Activated CD4-positive, alpha-beta T cell treated with anti-CD3 and anti-CD28 coated beads for 36 hours (primary cell): Measurements from ENCODE around the gene KRT17. TPM values are rescaled to one million over a fixed set of nuclear protein-coding genes. Genes with fewer than 3 reads are reported as not detected.
A peak's percentile ranks its signal among the peaks of the same experiment; 100 is the strongest.

Experiments
- ATAC-seq: fragments of 200-7000 bp; cut with Tn5 transposase; one replicate; pipeline ENCODE4 v1.10.0; 2021; ENCODE audit warnings: mild to moderate bottlenecking, moderate library complexity
- CTCF ChIA-PET: fragments of 350-600 bp; sonication (Branson Sonifier 250); formaldehyde crosslinking; loops from one replicate; lab custom pipeline; 2021; ENCODE audit warnings: antibody characterized with exemption; lab: Charles Lee
- POLR2A ChIA-PET: fragments of 350-600 bp; sonication (Branson Sonifier 250); formaldehyde crosslinking; loops from one replicate; lab custom pipeline; 2021; ENCODE audit warnings: antibody characterized with exemption, inconsistent platforms; lab: Charles Lee
- DNase-seq: peaks from one replicate; pipeline ENCODE4 v3.0.0-alpha.2; 2020
- H3K27ac Mint-ChIP-seq: one replicate; pipeline ENCODE4 v1.8.0; 2021; ENCODE audit warnings: mixed read lengths
- H3K27me3 Mint-ChIP-seq: one replicate; pipeline ENCODE4 v1.8.0; 2021; ENCODE audit warnings: mixed read lengths
- H3K36me3 Mint-ChIP-seq: one replicate; pipeline ENCODE4 v1.8.0; 2021; ENCODE audit warnings: low read depth, mixed read lengths
- H3K4me1 Mint-ChIP-seq: one replicate; pipeline ENCODE4 v1.8.0; 2021; ENCODE audit warnings: mixed read lengths
- H3K4me3 Mint-ChIP-seq: one replicate; pipeline ENCODE4 v1.8.0; 2021; ENCODE audit warnings: mild to moderate bottlenecking, moderate library complexity, mixed read lengths
- H3K9me3 Mint-ChIP-seq: one replicate; pipeline ENCODE4 v1.8.0; 2021; ENCODE audit warnings: low read depth, mixed read lengths
- intact Hi-C, 2 experiments: fragments of 100-400 bp; cut with DNase I in 1 of 2; cut with micrococcal nuclease in 1 of 2; formaldehyde crosslinking; loops; one replicate each; pipeline versions ENCODE4 v1.14.2 to v1.15.1; 2022 to 2024; cut with DNase I, micrococcal nuclease
- total RNA-seq, 2 experiments: library from RNA; stranded (reverse); gene quantifications; one replicate each; pipeline ENCODE4 v1.2.3, GENCODE V29; 2021

Gene KRT17
- not detected for total RNA-seq

DNA sequence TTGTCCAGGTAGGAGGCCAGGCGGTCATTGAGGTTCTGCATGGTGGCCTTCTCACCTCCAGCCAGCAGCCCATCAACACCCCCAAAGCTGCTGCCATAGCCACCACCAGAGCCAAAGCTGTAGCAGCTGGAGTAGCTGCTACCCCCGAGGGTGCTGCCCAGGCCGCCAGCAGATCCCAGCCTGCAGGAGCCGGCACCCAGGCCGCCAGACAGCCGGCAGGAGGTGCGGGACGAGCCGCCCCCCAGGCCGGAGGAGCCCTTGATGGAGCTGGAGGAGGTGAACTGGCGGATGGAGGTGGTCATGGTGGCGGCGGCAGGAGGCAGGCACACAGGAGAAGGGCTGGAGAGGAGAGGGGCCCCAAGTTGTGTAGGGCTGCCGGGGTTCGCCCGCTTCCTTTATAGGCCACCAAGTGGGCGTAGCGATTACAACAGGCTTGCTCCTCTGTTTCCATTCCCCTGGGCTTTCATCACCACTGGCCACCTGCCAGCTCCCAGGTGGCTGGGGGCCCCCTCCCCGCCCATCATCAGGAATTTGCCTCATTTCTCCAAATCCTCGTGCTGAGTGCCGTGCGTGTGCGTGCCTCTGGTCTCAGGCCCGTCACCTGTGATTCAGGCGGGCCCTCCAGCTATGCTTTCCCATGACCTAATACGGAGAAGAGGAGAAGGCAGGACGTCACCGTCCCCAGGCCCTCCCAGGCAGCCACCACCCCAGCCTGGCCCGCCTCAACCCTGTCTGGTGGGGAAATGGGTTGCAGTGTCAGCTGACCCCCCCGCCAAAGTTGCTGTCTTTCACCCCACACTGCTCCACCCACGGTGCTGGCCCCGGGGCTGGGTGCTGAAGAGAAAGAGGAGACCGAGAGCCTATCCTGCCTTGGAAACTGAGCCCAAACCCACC lies at the start of gene KRT17:
Gene KRT17 (minus strand): TSS at position 368 of the 894 bp plus-strand sequence. CDS start 66 bp downstream, at position 302.
- intact Hi-C loops = no loop called here
- ATAC-seq = no peak
- DNase-seq = no peak
- Mint-ChIP-seq H3K27ac (no peak within 1 kb of the TSS), H3K9me3 (no peaks in the 10 kb centered on the region), H3K4me1 (no peaks in the 10 kb centered on the region), H3K36me3 (no peaks in the 10 kb centered on the region), H3K4me3 (no peak within 1 kb of the TSS), H3K27me3 (no peaks in the 10 kb centered on the region)
- POLR2A ChIA-PET = no interaction called here
- CTCF ChIA-PET = interaction anchor here (0.6 to 1.0 kb wide), 4 partner anchors 24 to 220 kb away, joined by 3 to 5 read pairs (median 3); no protein-coding TSS in a partner anchor

DNA sequence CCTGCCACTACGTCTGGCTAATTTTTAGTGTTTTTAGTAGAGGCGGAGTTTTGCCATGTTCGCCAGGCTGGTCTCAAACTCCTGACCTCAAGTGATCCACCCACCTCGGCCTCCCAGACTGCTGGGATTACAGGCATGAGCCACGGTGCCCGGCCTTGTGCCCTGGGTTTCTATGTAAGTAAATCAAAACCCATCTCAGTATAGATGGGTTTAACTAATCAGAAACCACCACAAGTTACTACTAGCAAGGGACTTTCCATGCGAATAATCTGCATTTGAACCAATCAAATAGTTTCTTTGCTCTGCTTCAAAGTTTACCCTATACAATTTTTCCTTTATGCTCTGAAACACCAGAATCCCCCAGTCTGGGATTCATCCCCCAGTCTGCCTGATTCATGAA lies 47.8 kb upstream of the KRT17 start:
- DNase-seq = peak; percentile 46
- intact Hi-C loops = no loop called here
- H3K36me3 Mint-ChIP-seq = no peaks in the 10 kb centered on the region
- H3K27me3 Mint-ChIP-seq = peaks cover 2% of the 10 kb centered on the region
- peak; percentile 67 for ATAC-seq
- peak overlapping the region; percentile 63 for H3K27ac Mint-ChIP-seq
- POLR2A ChIA-PET = interaction anchor here (0.7 to 2.3 kb wide), 2 partner anchors 17 to 32 kb away, joined by 9 to 12 read pairs; partner anchors contain the start of gene EIF1
- no peaks in the 10 kb centered on the region for H3K9me3 Mint-ChIP-seq
- H3K4me3 Mint-ChIP-seq = no peak overlapping the region
- CTCF ChIA-PET = interaction anchor here (0.7 kb wide), 1 partner anchor 116 kb away, joined by 3 read pairs; no protein-coding TSS in a partner anchor
- peaks cover 52% of the 10 kb centered on the region for H3K4me1 Mint-ChIP-seq

DNA sequence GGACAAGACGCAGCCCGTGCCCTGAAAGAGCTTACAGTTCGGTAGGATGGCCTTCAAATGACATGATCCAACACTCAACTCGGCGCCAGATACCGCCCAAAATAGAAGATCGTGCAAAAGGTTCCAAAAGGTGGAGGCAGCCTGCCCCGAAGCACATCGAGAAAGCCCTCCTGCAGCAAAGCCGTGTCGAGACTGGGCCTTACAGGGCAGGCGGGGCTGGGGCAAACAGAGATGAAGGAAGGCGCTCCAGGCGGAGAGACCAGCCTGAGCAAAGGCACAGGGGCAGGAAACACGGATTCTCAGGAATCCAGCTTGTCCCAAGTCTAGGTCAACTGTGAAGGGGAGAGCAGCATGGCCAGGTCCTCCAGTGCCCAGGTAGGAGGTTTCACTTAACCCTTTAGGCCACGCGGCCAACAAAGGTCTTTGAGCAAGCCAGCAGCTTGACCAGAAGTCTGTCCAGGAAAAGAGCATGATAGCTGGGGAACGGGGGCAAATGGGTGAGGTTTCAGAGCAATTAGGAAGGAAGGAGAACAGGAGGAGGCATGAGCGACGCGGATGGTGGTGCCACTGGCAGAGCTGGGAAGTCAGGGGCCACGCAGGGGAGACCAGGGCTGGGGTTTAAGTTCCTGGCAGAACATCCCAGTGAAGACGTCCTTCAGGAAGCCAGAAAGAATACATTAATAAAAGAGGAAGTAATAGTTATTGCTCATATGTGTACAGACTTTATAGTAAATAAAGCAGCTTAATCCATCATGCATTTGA lies 43.1 kb upstream of the KRT17 start:
- no peak for DNase-seq
- H3K4me1 Mint-ChIP-seq = peaks cover 53% of the 10 kb centered on the region
- H3K4me3 Mint-ChIP-seq = peak overlapping the region; percentile 78
- H3K9me3 Mint-ChIP-seq = no peaks in the 10 kb centered on the region
- H3K27ac Mint-ChIP-seq = peak overlapping the region; percentile 86
- ATAC-seq = no peak
- intact Hi-C loops = loop anchor here (1.0 to 10.0 kb wide), 8 partner anchors 12 to 1449 kb away; partner anchors contain the start of gene WIPF2 (in 1 of the 2)
- H3K36me3 Mint-ChIP-seq = no peaks in the 10 kb centered on the region
- POLR2A ChIA-PET = interaction anchor here (0.6 to 0.9 kb wide), 2 partner anchors 12 to 1250 kb away, joined by 3 to 4 read pairs; no protein-coding TSS in a partner anchor
- H3K27me3 Mint-ChIP-seq = peaks cover 3% of the 10 kb centered on the region
- CTCF ChIA-PET = interaction anchor here (0.6 to 9.2 kb wide), 9 partner anchors 12 to 849 kb away, joined by 3 to 252 read pairs (median 7); partner anchors contain the start of genes EIF1 and KRT17

DNA sequence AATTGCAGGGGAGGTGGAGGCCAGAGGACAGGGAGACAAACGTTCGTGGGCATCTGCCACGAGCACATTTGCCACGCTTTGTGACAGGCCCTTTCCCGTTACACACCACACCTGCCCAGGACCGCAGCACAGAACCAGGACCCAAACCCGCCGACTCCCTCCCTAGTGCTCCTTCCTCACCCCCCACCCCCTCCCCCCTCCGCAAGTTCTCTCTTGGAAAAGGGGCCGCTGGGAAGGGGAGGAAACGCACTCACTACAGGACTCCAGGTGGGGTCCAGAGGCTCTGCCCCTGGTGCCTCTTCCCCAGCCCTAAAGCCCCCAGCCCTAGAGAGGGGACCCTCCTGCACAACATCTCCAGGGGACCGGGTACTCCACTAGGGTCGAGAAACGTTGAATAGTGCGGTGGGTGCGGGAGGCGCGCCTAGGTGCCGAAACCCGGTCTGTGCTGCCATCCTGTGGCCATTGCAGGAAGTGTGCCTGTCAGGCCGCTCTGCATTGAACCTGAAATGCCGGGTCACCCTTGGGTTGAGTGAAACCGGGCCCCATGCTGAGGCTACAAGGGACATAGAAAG lies 42.4 kb upstream of the KRT17 start:
- no peaks in the 10 kb centered on the region for H3K36me3 Mint-ChIP-seq
- ATAC-seq (peak; percentile 66), DNase-seq (peak; percentile 95)
- POLR2A ChIA-PET = interaction anchor here (0.6 to 1.9 kb wide), 8 partner anchors 12 to 1250 kb away, joined by 3 to 12 read pairs (median 4); partner anchors contain the start of gene CNP
- peaks cover 3% of the 10 kb centered on the region for H3K27me3 Mint-ChIP-seq
- H3K27ac Mint-ChIP-seq = peak overlapping the region; percentile 95
- no peaks in the 10 kb centered on the region for H3K9me3 Mint-ChIP-seq
- peaks cover 48% of the 10 kb centered on the region for H3K4me1 Mint-ChIP-seq
- intact Hi-C loops = loop anchor here (1.0 to 10.0 kb wide), 11 partner anchors 13 to 1448 kb away; partner anchors contain the start of genes EIF1 (in 2 of the 2) and WIPF2 (in 1 of the 2)
- H3K4me3 Mint-ChIP-seq = peak overlapping the region; percentile 78
- CTCF ChIA-PET = interaction anchor here (0.6 to 9.2 kb wide), 16 partner anchors 9 to 1137 kb away, joined by 3 to 252 read pairs (median 5); partner anchors contain the start of gene EIF1

- no peaks in the 10 kb centered on the region for H3K9me3 Mint-ChIP-seq
- peak overlapping the region; percentile 95 for H3K27ac Mint-ChIP-seq
- ChIA-PET CTCF (interaction anchor here (0.6 to 9.2 kb wide), 18 partner anchors 10 to 1137 kb away, joined by 3 to 252 read pairs (median 4); partner anchors contain the start of genes EIF1 and JUP), POLR2A (interaction anchor here (0.6 to 1.9 kb wide), 7 partner anchors 13 to 1102 kb away, joined by 3 to 23 read pairs (median 6); partner anchors contain the start of genes CNP and EIF1)
- intact Hi-C loops = loop anchor here (1.0 to 10.0 kb wide), 10 partner anchors 13 to 1447 kb away; partner anchors contain the start of genes EIF1 (in 2 of the 2) and WIPF2 (in 1 of the 2)
- DNase-seq = peak; percentile 81
- H3K27me3 Mint-ChIP-seq = peaks cover 3% of the 10 kb centered on the region
- H3K4me1 Mint-ChIP-seq = peaks cover 44% of the 10 kb centered on the region
- peak overlapping the region; percentile 78 for H3K4me3 Mint-ChIP-seq
- no peaks in the 10 kb centered on the region for H3K36me3 Mint-ChIP-seq
- ATAC-seq = peak; percentile 57
These were observed 41.9 kb upstream of the KRT17 start for GRCh38 chr17:41666237-41666641.

DNA sequence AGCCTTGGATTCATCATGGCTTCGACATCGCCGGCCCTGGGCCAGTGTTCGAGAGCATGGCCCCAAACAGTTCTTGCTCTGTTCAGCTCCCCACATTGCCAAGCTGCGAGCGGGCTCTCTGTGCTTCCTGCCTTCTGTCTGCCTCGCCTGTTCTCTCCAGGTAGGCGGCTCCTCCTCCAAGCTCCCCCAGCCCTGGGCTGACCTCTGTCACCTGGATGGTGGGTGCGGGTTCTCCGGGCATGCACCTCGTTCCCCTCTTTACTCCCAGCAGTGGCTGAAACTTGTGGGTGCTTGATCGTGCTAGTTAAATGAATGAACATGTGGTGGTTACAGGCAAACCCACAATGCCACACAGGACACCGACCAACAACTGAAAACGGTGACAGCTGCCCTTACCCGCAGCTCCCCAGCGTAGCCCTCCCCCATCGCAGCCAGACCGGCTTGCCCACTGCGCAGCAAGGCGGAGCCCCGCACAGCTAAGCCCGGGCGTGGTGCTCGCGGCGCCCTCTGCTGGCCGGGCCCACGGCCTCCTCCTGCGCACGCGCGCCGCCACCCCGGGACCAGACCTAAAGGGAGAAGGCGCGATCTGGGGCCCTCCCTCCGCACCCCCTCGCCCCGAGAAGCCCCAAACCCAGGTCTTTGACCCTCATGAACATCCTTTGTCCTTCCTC lies 41.3 kb upstream of the KRT17 start:
- peak overlapping the region; percentile 78 for H3K4me3 Mint-ChIP-seq
- H3K27me3 Mint-ChIP-seq = peaks cover 3% of the 10 kb centered on the region
- ChIA-PET CTCF (interaction anchor here (0.6 to 9.2 kb wide), 17 partner anchors 10 to 1123 kb away, joined by 3 to 252 read pairs (median 5); partner anchors contain the start of genes EIF1 and JUP), POLR2A (interaction anchor here (0.6 to 1.9 kb wide), 5 partner anchors 13 to 1102 kb away, joined by 3 to 23 read pairs (median 10); partner anchors contain the start of gene EIF1)
- intact Hi-C loops = loop anchor here (1.0 to 10.0 kb wide), 10 partner anchors 14 to 1447 kb away; partner anchors contain the start of genes EIF1 (in 2 of the 2) and WIPF2 (in 1 of the 2)
- H3K4me1 Mint-ChIP-seq = peaks cover 42% of the 10 kb centered on the region
- H3K9me3 Mint-ChIP-seq = no peaks in the 10 kb centered on the region
- H3K36me3 Mint-ChIP-seq = no peaks in the 10 kb centered on the region
- ATAC-seq (peak; percentile 85), DNase-seq (peak; percentile 95)
- H3K27ac Mint-ChIP-seq = peak overlapping the region; percentile 95

GRCh38 chr17:41664587-41665565 lies 40.5 kb upstream of the KRT17 start:
- Mint-ChIP-seq H3K36me3 (no peaks in the 10 kb centered on the region), H3K9me3 (no peaks in the 10 kb centered on the region), H3K27me3 (peaks cover 3% of the 10 kb centered on the region), H3K27ac (peak overlapping the region; percentile 95), H3K4me1 (peaks cover 38% of the 10 kb centered on the region), H3K4me3 (peak overlapping the region; percentile 78)
- ChIA-PET CTCF (interaction anchor here (0.6 to 9.2 kb wide), 19 partner anchors 11 to 1122 kb away, joined by 3 to 252 read pairs (median 6); partner anchors contain the start of genes EIF1 and JUP), POLR2A (interaction anchor here (0.6 to 1.9 kb wide), 5 partner anchors 14 to 1101 kb away, joined by 3 to 23 read pairs (median 10); partner anchors contain the start of gene EIF1)
- DNase-seq = no peak
- no peak for ATAC-seq
- intact Hi-C loops = loop anchor here (5.0 to 10.0 kb wide), 3 partner anchors 263 to 343 kb away; no protein-coding TSS in a partner anchor

GRCh38 chr17:41664172-41664457 lies 39.7 kb upstream of the KRT17 start:
- no peak overlapping the region for H3K27ac Mint-ChIP-seq
- intact Hi-C loops = loop anchor here (5.0 to 10.0 kb wide), 2 partner anchors 262 to 319 kb away; no protein-coding TSS in a partner anchor
- ChIA-PET CTCF (interaction anchor here (1.8 to 9.2 kb wide), 8 partner anchors 15 to 862 kb away, joined by 6 to 252 read pairs (median 18); no protein-coding TSS in a partner anchor), POLR2A (interaction anchor here (0.6 kb wide), 1 partner anchor 1371 kb away, joined by 3 read pairs; no protein-coding TSS in a partner anchor)
- H3K27me3 Mint-ChIP-seq = peaks cover 3% of the 10 kb centered on the region
- H3K4me1 Mint-ChIP-seq = peaks cover 31% of the 10 kb centered on the region
- no peaks in the 10 kb centered on the region for H3K36me3 Mint-ChIP-seq
- no peak overlapping the region for H3K4me3 Mint-ChIP-seq
- no peaks in the 10 kb centered on the region for H3K9me3 Mint-ChIP-seq
- ATAC-seq (no peak), DNase-seq (no peak)
